Upper lobe of left lung (tissue), 6 donors: Measurements from ENCODE around the gene PLA2G2C. TPM values are rescaled to one million over a fixed set of nuclear protein-coding genes. Genes with fewer than 3 reads are reported as not detected.

Experiments
- ATAC-seq, 2 donors: fragments of 200-7000 bp; cut with Tn5 transposase; one replicate each; pipeline ENCODE4 v1.9.1; 2022; ENCODE audit warnings: mild to moderate bottlenecking in 2 of 2, moderate library complexity in 2 of 2; ENCODE audit not compliant: low FRiP score in 2 of 2
- DNase-seq, 2 donors: peaks; one replicate each; pipeline ENCODE4 v3.0.0-alpha.2; 2019 to 2020
- H3K27ac ChIP-seq, 4 donors: fragments of 200-600 bp; sonication (generic); one replicate each; pipeline ENCODE4 v1.5.1; 2016 to 2019
- H3K27me3 ChIP-seq, 4 donors: fragments of 200-600 bp; sonication (generic); one replicate each; pipeline ENCODE4 v1.5.1; 2017 to 2019
- H3K36me3 ChIP-seq, 4 donors: fragments of 200-600 bp; sonication (generic); one replicate each; pipeline ENCODE4 v1.5.1; 2016 to 2019
- H3K4me1 ChIP-seq, 4 donors: fragments of 200-600 bp; sonication (generic); one replicate each; pipeline ENCODE4 v1.5.1; 2018 to 2019
- H3K4me3 ChIP-seq, 4 donors: fragments of 200-600 bp; sonication (generic); one replicate each; pipeline ENCODE4 v1.5.1; 2017 to 2019; ENCODE audit warnings: mild to moderate bottlenecking in 2 of 4, moderate library complexity in 1 of 4
- H3K9me3 ChIP-seq, 4 donors: fragments of 200-600 bp; sonication (generic); one replicate each; pipeline ENCODE4 v1.5.1; 2018 to 2019
- EP300 ChIP-seq, 4 donors: sonication (generic); formaldehyde crosslinking; IDR thresholded peaks; one replicate each; pipeline ENCODE4 v1.5.1; 2017; ENCODE audit warnings: antibody characterized with exemption in 4 of 4, control low read depth in 2 of 4
- POLR2A ChIP-seq, 4 donors: fragments of 450-650 bp; IDR thresholded peaks; one replicate each; pipeline ENCODE4 v1.5.1; 2016 to 2017; ENCODE audit warnings: antibody characterized with exemption in 4 of 4, mild to moderate bottlenecking in 2 of 4
- POLR2AphosphoS5 ChIP-seq, 2 donors: sonication (generic); formaldehyde crosslinking; IDR thresholded peaks; one replicate each; pipeline ENCODE4 v1.5.1; 2017; ENCODE audit warnings: antibody characterized with exemption in 2 of 2
- WGBS, 2 donors: methylation state at CpG; one replicate each; pipeline ENCODE4 v1.1.5; 2017 to 2018; 5-methylcytosine and 5-hydroxymethylcytosine counted together
- total RNA-seq, 6 donors: library from RNA; depleted of rRNA in 4 of 6; stranded (reverse); fragments of >200 nt in 4 of 6; gene quantifications; one replicate each; pipeline versions ENCODE4 v1.1.0 to v1.2.1, GENCODE V29; 2016 to 2021
- TF ChIP-seq, protein P1 (sequence below), 6 experiments: fragments of 450-650 bp in 4 of 6; fragments of 200-600 bp in 2 of 6; sonication (generic) in 2 of 6; IDR thresholded peaks; one replicate each; pipeline ENCODE4 v1.5.1; 2016 to 2019; ENCODE audit warnings: antibody characterized with exemption in 6 of 6
- donor health status: DM: no; HTN: no; CAD: no; lungs with moderate emphysema.
- donor health status: DM: no; HTN: yes; CAD: no; lungs with severe emphysema.

Gene PLA2G2C
- total RNA-seq, 6 donors from 2014 or later = 0.30 TPM; not detected in 5

DNA sequence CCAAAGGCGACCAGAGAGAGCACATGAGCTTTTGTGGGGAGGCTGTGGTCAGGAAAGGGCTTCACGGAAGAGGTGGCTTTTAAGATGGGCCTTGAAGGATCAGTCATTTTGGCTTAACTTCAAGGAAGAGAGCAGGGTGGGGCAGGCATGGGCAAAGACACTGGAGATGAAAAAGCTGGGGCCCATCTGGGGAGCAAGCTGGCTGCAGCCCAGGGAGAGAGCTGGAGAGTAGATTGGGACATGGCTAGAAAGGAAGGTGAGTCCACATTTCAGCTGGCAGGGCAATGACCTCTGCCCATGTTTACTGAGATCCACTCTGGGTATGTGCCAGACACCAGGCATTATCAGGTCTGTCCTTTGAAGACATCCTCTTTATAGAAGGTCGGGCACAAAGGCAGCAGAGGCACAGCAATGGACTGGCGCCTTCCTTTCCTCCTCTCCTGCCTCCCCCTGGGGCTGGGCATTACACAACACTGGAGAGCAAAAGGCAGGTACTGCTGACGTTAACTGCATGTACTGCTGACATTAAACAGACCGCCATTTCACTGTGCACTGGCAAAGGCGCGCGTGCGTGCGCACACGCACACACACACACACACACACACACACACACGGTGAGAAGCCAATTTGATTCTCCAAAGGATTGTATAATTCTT lies 2.6 kb downstream of the PLA2G2C start:
- no peaks in the 10 kb centered on the region for H3K9me3 ChIP-seq
- no peak for ATAC-seq
- no peak overlapping the region for H3K27ac ChIP-seq
- no peak for TF ChIP-seq POLR2A (IDR thresholded peaks at IDR 0.05)
- TF ChIP-seq, protein P1, sequence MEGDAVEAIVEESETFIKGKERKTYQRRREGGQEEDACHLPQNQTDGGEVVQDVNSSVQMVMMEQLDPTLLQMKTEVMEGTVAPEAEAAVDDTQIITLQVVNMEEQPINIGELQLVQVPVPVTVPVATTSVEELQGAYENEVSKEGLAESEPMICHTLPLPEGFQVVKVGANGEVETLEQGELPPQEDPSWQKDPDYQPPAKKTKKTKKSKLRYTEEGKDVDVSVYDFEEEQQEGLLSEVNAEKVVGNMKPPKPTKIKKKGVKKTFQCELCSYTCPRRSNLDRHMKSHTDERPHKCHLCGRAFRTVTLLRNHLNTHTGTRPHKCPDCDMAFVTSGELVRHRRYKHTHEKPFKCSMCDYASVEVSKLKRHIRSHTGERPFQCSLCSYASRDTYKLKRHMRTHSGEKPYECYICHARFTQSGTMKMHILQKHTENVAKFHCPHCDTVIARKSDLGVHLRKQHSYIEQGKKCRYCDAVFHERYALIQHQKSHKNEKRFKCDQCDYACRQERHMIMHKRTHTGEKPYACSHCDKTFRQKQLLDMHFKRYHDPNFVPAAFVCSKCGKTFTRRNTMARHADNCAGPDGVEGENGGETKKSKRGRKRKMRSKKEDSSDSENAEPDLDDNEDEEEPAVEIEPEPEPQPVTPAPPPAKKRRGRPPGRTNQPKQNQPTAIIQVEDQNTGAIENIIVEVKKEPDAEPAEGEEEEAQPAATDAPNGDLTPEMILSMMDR (IDR thresholded peaks at IDR 0.05) = no peak
- no peak for TF ChIP-seq EP300 (IDR thresholded peaks at IDR 0.05)
- no peak for TF ChIP-seq POLR2AphosphoS5 (IDR thresholded peaks at IDR 0.05)
- H3K4me1 ChIP-seq = peaks cover 16 to 36% (median 29%) of the 10 kb centered on the region in 4 donors
- no peak overlapping the region for H3K4me3 ChIP-seq
- H3K27me3 ChIP-seq = peaks cover 0 to 4% (median 0%) of the 10 kb centered on the region in 4 donors
- no peaks in the 10 kb centered on the region for H3K36me3 ChIP-seq
- DNase-seq = no peak
- 80 to 83% methylated on average over 13 of the region's 13 CpGs for WGBS, 2 donors

DNA sequence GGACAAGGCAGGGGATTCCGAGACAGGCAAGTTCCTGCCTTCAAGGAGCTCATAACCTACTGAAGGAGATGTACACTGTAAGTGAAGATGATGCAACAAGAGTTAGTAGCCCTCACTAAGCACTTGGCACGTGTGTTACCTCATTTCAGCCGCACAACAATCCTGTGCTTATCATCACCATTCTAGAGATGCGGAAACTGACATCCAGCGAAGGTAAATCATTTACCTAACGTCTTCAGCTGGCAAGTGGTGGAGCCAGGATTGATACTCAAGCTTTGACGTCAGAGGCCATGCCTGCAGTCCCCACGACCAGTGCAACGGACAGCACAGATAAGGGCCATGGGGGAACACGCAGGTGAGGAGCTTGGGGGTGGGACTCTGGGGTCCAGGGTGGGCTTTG lies 3.3 kb downstream of the PLA2G2C start:
- ATAC-seq = no peak
- Histone ChIP-seq H3K27me3 (peaks cover 0 to 4% (median 0%) of the 10 kb centered on the region in 4 donors), H3K36me3 (no peaks in the 10 kb centered on the region), H3K9me3 (no peaks in the 10 kb centered on the region), H3K4me3 (no peak overlapping the region), H3K27ac (no peak overlapping the region), H3K4me1 (peaks cover 16 to 35% (median 29%) of the 10 kb centered on the region in 4 donors)
- DNase-seq = no peak
- no peak for TF ChIP-seq EP300 (IDR thresholded peaks at IDR 0.05)
- TF ChIP-seq, protein P1 (IDR thresholded peaks at IDR 0.05) = no peak
- TF ChIP-seq POLR2AphosphoS5 (IDR thresholded peaks at IDR 0.05) = no peak
- TF ChIP-seq POLR2A (IDR thresholded peaks at IDR 0.05) = no peak
- WGBS, 2 donors = 85 to 87% methylated on average over 8 to 10 of the region's 10 CpGs

DNA sequence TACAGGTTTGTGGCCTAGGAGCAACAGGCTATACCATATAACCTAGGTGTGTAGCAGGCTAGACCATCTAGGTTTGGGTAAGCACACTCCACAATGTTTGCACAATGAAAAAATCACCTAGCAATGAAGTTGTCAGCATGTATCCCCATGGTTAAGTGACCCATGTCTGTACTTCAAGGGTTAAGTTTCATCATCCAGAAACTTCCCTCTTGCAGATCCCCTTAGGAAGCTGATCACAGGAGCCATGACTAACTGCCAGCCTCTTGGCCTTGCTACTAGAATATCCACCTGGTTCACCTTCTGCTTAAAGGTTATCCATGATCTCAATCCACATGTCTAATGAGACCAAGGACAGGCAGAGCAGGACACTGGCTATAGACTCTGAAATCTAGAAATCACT lies 3.9 kb downstream of the PLA2G2C start:
- Histone ChIP-seq H3K4me3 (no peak overlapping the region), H3K27me3 (peaks cover 0 to 4% (median 0%) of the 10 kb centered on the region in 4 donors), H3K27ac (no peak overlapping the region), H3K36me3 (no peaks in the 10 kb centered on the region), H3K4me1 (peaks cover 16 to 28% (median 25%) of the 10 kb centered on the region in 4 donors), H3K9me3 (no peaks in the 10 kb centered on the region)
- ATAC-seq (no peak), DNase-seq (no peak)
- no peak for TF ChIP-seq EP300 (IDR thresholded peaks at IDR 0.05)
- no peak for TF ChIP-seq POLR2AphosphoS5 (IDR thresholded peaks at IDR 0.05)
- TF ChIP-seq, protein P1 (IDR thresholded peaks at IDR 0.05) = no peak
- TF ChIP-seq POLR2A (IDR thresholded peaks at IDR 0.05) = no peak

DNA sequence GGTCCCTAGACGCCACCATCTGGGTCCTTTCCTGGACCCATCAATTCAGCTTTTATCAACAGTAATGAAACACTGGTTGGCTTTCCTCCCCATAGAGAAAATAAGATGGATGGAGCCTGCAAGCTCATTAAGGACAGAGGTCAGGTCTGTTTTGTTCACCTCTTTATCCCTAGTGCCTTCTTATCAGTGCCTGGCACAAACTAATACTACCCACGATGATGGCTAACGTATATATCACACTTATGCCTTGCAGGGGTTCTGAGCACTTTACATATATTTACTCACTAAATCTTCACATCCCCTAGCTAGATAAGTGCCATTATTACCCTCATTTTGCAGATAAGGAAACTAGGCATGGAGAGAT lies 5.5 kb downstream of the PLA2G2C start:
- H3K36me3 ChIP-seq = no peaks in the 10 kb centered on the region
- no peak overlapping the region for H3K27ac ChIP-seq
- ATAC-seq (no peak), DNase-seq (no peak)
- WGBS, 2 donors = 78 to 83% methylated on average over 3 of the region's 3 CpGs
- no peak overlapping the region for H3K4me3 ChIP-seq
- H3K9me3 ChIP-seq = no peaks in the 10 kb centered on the region
- no peaks in the 10 kb centered on the region for H3K27me3 ChIP-seq
- peaks cover 5 to 12% (median 9%) of the 10 kb centered on the region in 4 donors for H3K4me1 ChIP-seq
- no peak for TF ChIP-seq POLR2AphosphoS5 (IDR thresholded peaks at IDR 0.05)
- TF ChIP-seq EP300 (IDR thresholded peaks at IDR 0.05) = no peak
- no peak for TF ChIP-seq POLR2A (IDR thresholded peaks at IDR 0.05)
- TF ChIP-seq, protein P1 (IDR thresholded peaks at IDR 0.05) = no peak
